Smooth muscle cell (in vitro differentiated cells): ENCODE measurements around the gene RBPJ. TPM values are rescaled to one million over a fixed set of nuclear protein-coding genes. Genes with fewer than 3 reads are reported as not detected.

Experiments used
- DNase-seq: peaks from one replicate; lab custom pipeline; 2025; ENCODE audit not compliant: unreplicated experiment; lab: John Stamatoyannopoulos, UW
- H2AFZ ChIP-seq: fragments of 200-600 bp; sonication (generic); 2 replicates; pipeline ENCODE4 v1.6.0; 2016; ENCODE audit warnings: antibody characterized with exemption, low read depth, mild to moderate bottlenecking
- H3F3A ChIP-seq: fragments of 200-600 bp; sonication (generic); 2 replicates; pipeline ENCODE4 v1.6.0; 2017; ENCODE audit warnings: antibody characterized with exemption, low read depth
- H3K27ac ChIP-seq: fragments of 200-600 bp; sonication (generic); 2 replicates; pipeline ENCODE4 v1.5.1; 2016; ENCODE audit warnings: low read depth, mild to moderate bottlenecking
- H3K27me3 ChIP-seq: fragments of 200-600 bp; sonication (generic); 2 replicates; pipeline ENCODE4 v1.6.1; 2016; ENCODE audit warnings: low read depth, mild to moderate bottlenecking
- H3K36me3 ChIP-seq: fragments of 200-600 bp; sonication (generic); 2 replicates; pipeline ENCODE4 v1.5.1; 2016; ENCODE audit warnings: low read depth
- H3K4me1 ChIP-seq: fragments of 200-600 bp; sonication (generic); 2 replicates; pipeline ENCODE4 v1.5.1; 2016; ENCODE audit warnings: low read depth
- H3K4me2 ChIP-seq: fragments of 200-600 bp; sonication (generic); 2 replicates; pipeline ENCODE4 v1.6.0; 2016; ENCODE audit warnings: mild to moderate bottlenecking
- H3K4me3 ChIP-seq: fragments of 200-600 bp; sonication (generic); 2 replicates; pipeline ENCODE4 v1.5.1; 2016; ENCODE audit warnings: mild to moderate bottlenecking
- H3K79me2 ChIP-seq: fragments of 200-600 bp; sonication (generic); 2 replicates; pipeline ENCODE4 v1.6.0; 2016; ENCODE audit warnings: low read depth, mild to moderate bottlenecking
- H3K9ac ChIP-seq: fragments of 200-600 bp; sonication (generic); 2 replicates; pipeline ENCODE4 v1.6.0; 2016; ENCODE audit warnings: low read depth
- H3K9me3 ChIP-seq: fragments of 200-600 bp; sonication (generic); replicated peaks from 2 replicates; pipeline ENCODE4 v1.5.1; 2016; ENCODE audit warnings: low read depth
- H4K20me1 ChIP-seq: fragments of 200-600 bp; sonication (generic); 2 replicates; pipeline ENCODE4 v1.6.0; 2016; ENCODE audit warnings: low read depth
- CTCF ChIP-seq: fragments of 200-600 bp; sonication (generic); IDR thresholded peaks from 2 replicates; pipeline ENCODE4 v1.5.1; 2017; ENCODE audit warnings: borderline replicate concordance, mild to moderate bottlenecking, antibody characterized with exemption; ENCODE audit not compliant: insufficient read depth, poor library complexity, severe bottlenecking
- WGBS: methylation state at CpG from one replicate; pipeline ENCODE4 v1.1.7; 2016; ENCODE audit warnings: low lambda C conversion rate; 5-methylcytosine and 5-hydroxymethylcytosine counted together
- polyA plus RNA-seq: library from polyadenylated mRNA; unstranded; fragments of >200 nt; fragmentation: Nextera tagmentation; extraction: Ambion mirVana; gene quantifications from 2 replicates; pipeline ENCODE4 v1.2.1, GENCODE V29; 2016
- total RNA-seq: library from RNA; depleted of rRNA; stranded (reverse); fragments of >200 nt; gene quantifications from 2 replicates; pipeline ENCODE4 v1.2.3, GENCODE V29; 2014

RBPJ gene
- total and polyA plus RNA-seq, 2 experiments from 2014 or later: 96.9 to 137 TPM

GRCh38 chr4:26303008-26303407 lies 17.8 kb upstream of the RBPJ start:
- Histone ChIP-seq H3K79me2 (no peaks in the 10 kb centered on the region), H3K27ac (no peak overlapping the region), H2AFZ (no peak overlapping the region), H3K9me3 (no peaks in the 10 kb centered on the region), H4K20me1 (no peaks in the 10 kb centered on the region), H3K4me1 (peaks cover 8% of the 10 kb centered on the region), H3K9ac (no peak overlapping the region), H3K4me2 (no peak overlapping the region), H3K36me3 (no peaks in the 10 kb centered on the region), H3F3A (no peaks in the 10 kb centered on the region), H3K4me3 (no peak overlapping the region), H3K27me3 (no peaks in the 10 kb centered on the region)
- no peak for DNase-seq
- WGBS: 94% methylated on average over 4 of the region's 4 CpGs
- TF ChIP-seq CTCF: no peak

GRCh38 chr4:26307037-26307800 lies 13.6 kb upstream of the RBPJ start:
- Histone ChIP-seq H3K4me1 (no peaks in the 10 kb centered on the region), H3K36me3 (no peaks in the 10 kb centered on the region), H3K27me3 (no peaks in the 10 kb centered on the region), H3K9me3 (no peaks in the 10 kb centered on the region), H2AFZ (no peak overlapping the region), H3K9ac (no peak overlapping the region), H4K20me1 (no peaks in the 10 kb centered on the region), H3K27ac (no peak overlapping the region), H3K79me2 (no peaks in the 10 kb centered on the region), H3K4me3 (no peak overlapping the region), H3K4me2 (no peak overlapping the region), H3F3A (no peaks in the 10 kb centered on the region)
- WGBS: 74% methylated on average over 6 of the region's 6 CpGs
- DNase-seq: no peak
- no peak for TF ChIP-seq CTCF

- Histone ChIP-seq H3F3A (no peaks in the 10 kb centered on the region), H3K4me3 (no peak overlapping the region), H3K9me3 (no peaks in the 10 kb centered on the region), H3K27ac (no peak overlapping the region), H4K20me1 (no peaks in the 10 kb centered on the region), H3K9ac (no peak overlapping the region), H3K27me3 (no peaks in the 10 kb centered on the region), H3K79me2 (no peaks in the 10 kb centered on the region), H3K4me1 (no peaks in the 10 kb centered on the region), H3K4me2 (no peak overlapping the region), H3K36me3 (no peaks in the 10 kb centered on the region), H2AFZ (no peak overlapping the region)
- TF ChIP-seq CTCF: no peak
- DNase-seq: no peak
These were observed 12.2 kb upstream of the RBPJ start for GRCh38 chr4:26308568-26308967.

GRCh38 chr4:26310264-26310663 lies 10.6 kb upstream of the RBPJ start:
- no peak overlapping the region for H3K27ac ChIP-seq
- no peak overlapping the region for H2AFZ ChIP-seq
- H3K36me3 ChIP-seq: no peaks in the 10 kb centered on the region
- H3F3A ChIP-seq: no peaks in the 10 kb centered on the region
- 89% methylated on average over 2 of the region's 2 CpGs for WGBS
- H3K4me1 ChIP-seq: no peaks in the 10 kb centered on the region
- DNase-seq: no peak
- H3K4me2 ChIP-seq: no peak overlapping the region
- no peak overlapping the region for H3K9ac ChIP-seq
- no peak overlapping the region for H3K4me3 ChIP-seq
- H3K9me3 ChIP-seq: no peaks in the 10 kb centered on the region
- H3K79me2 ChIP-seq: no peaks in the 10 kb centered on the region
- H4K20me1 ChIP-seq: no peaks in the 10 kb centered on the region
- H3K27me3 ChIP-seq: no peaks in the 10 kb centered on the region
- no peak for TF ChIP-seq CTCF
